ENCODE data around the gene CHMP3.

CHMP3 gene

GRCh38 chr2:86507600-86507999 is 55.6 kb downstream of the CHMP3 start:
- H4K20me1 ChIP-seq (ENCODE audit: control insufficient read depth, insufficient read depth, low read depth, low read length): no peaks in the 10 kb centered on the region
- H3K4me2 ChIP-seq (ENCODE audit: low read length): no peak overlapping the region
- H3K4me3 ChIP-seq (ENCODE audit: low read length): no peak overlapping the region
- TF ChIP-seq EZH2phosphoT487 (IDR thresholded peaks at IDR 0.05; ENCODE audit: borderline replicate concordance, low read length) (no peak), CTCF (IDR thresholded peaks at IDR 0.05; ENCODE audit: low read depth, low read length, poor library complexity, severe bottlenecking) (no peak)
- no peaks in the 10 kb centered on the region for H3K4me1 ChIP-seq (ENCODE audit: control insufficient read depth, low read length)
- no peaks in the 10 kb centered on the region for H3K9me2 ChIP-seq (replicated peaks; ENCODE audit: control insufficient read depth, low read length)
- H3K9me3 ChIP-seq (ENCODE audit: control insufficient read depth, insufficient read depth, low read length): no peaks in the 10 kb centered on the region
- H3F3A ChIP-seq (ENCODE audit: control insufficient read depth, insufficient read depth): no peaks in the 10 kb centered on the region
- H3K36me3 ChIP-seq (ENCODE audit: control insufficient read depth, low read length): peaks cover 42% of the 10 kb centered on the region
- H3K79me2 ChIP-seq (ENCODE audit: control insufficient read depth, low read length): no peaks in the 10 kb centered on the region
- no peak overlapping the region for H3K27ac ChIP-seq (ENCODE audit: low read depth, low read length)
- no peaks in the 10 kb centered on the region for H3K27me3 ChIP-seq (ENCODE audit: control insufficient read depth, low read length)

- H3K36me3 ChIP-seq (ENCODE audit: control insufficient read depth, low read length): peaks cover 67% of the 10 kb centered on the region
- no peaks in the 10 kb centered on the region for H3K9me2 ChIP-seq (replicated peaks; ENCODE audit: control insufficient read depth, low read length)
- TF ChIP-seq CTCF (IDR thresholded peaks at IDR 0.05; ENCODE audit: low read depth, low read length, poor library complexity, severe bottlenecking) (no peak), EZH2phosphoT487 (IDR thresholded peaks at IDR 0.05; ENCODE audit: borderline replicate concordance, low read length) (no peak)
- H3F3A ChIP-seq (ENCODE audit: control insufficient read depth, insufficient read depth): no peaks in the 10 kb centered on the region
- no peak overlapping the region for H3K27ac ChIP-seq (ENCODE audit: low read depth, low read length)
- H3K4me3 ChIP-seq (ENCODE audit: low read length): no peak overlapping the region
- no peaks in the 10 kb centered on the region for H3K79me2 ChIP-seq (ENCODE audit: control insufficient read depth, low read length)
- no peaks in the 10 kb centered on the region for H3K4me1 ChIP-seq (ENCODE audit: control insufficient read depth, low read length)
- no peaks in the 10 kb centered on the region for H3K27me3 ChIP-seq (ENCODE audit: control insufficient read depth, low read length)
- no peaks in the 10 kb centered on the region for H4K20me1 ChIP-seq (ENCODE audit: control insufficient read depth, insufficient read depth, low read depth, low read length)
- no peak overlapping the region for H3K4me2 ChIP-seq (ENCODE audit: low read length)
- peaks cover 34% of the 10 kb centered on the region; the same call in 1 of the 2 replicates for H3K9me3 ChIP-seq (ENCODE audit: control insufficient read depth, insufficient read depth, low read length)
Observed at GRCh38 chr2:86500325-86501083, 62.7 kb downstream of the CHMP3 start.

- Histone ChIP-seq H3K4me1 (ENCODE audit: control insufficient read depth, low read length) (no peaks in the 10 kb centered on the region), H3K4me3 (ENCODE audit: low read length) (no peak overlapping the region), H3K4me2 (ENCODE audit: low read length) (no peak overlapping the region), H3K27ac (ENCODE audit: low read depth, low read length) (no peak overlapping the region), H3K9me2 (replicated peaks; ENCODE audit: control insufficient read depth, low read length) (no peaks in the 10 kb centered on the region), H3K79me2 (ENCODE audit: control insufficient read depth, low read length) (no peaks in the 10 kb centered on the region), H3K9me3 (ENCODE audit: control insufficient read depth, insufficient read depth, low read length) (peaks cover 34% of the 10 kb centered on the region; the same call in 1 of the 2 replicates), H4K20me1 (ENCODE audit: control insufficient read depth, insufficient read depth, low read depth, low read length) (no peaks in the 10 kb centered on the region), H3K36me3 (ENCODE audit: control insufficient read depth, low read length) (peaks cover 65% of the 10 kb centered on the region), H3F3A (ENCODE audit: control insufficient read depth, insufficient read depth) (no peaks in the 10 kb centered on the region), H3K27me3 (ENCODE audit: control insufficient read depth, low read length) (no peaks in the 10 kb centered on the region)
- no peak for TF ChIP-seq EZH2phosphoT487 (IDR thresholded peaks at IDR 0.05; ENCODE audit: borderline replicate concordance, low read length)
- TF ChIP-seq CTCF (IDR thresholded peaks at IDR 0.05; ENCODE audit: low read depth, low read length, poor library complexity, severe bottlenecking): no peak
Observed at GRCh38 chr2:86499326-86499725, 63.9 kb downstream of the CHMP3 start.

All from DOHH2 (cell line).